GM12864 (cell line): Measurements from ENCODE around the gene MMP25.

Experiments
- DNase-seq: peaks from one replicate; pipeline ENCODE4 v3.0.0-alpha.2; 2011; ENCODE audit warnings: low read depth
- H3K4me3 ChIP-seq: 2 replicates; pipeline ENCODE4 v1.5.1; 2011; ENCODE audit warnings: mild to moderate bottlenecking, low read depth, low read length, control low read depth
- CTCF ChIP-seq: IDR thresholded peaks from 2 replicates; pipeline ENCODE4 v1.5.1; 2011; ENCODE audit warnings: low read depth, mild to moderate bottlenecking, moderate library complexity, low read length, control low read depth, inconsistent platforms; ENCODE audit errors: missing control alignments

MMP25 gene

GRCh38 chr16:3045758-3046640 is at the start of gene MMP25:
TSS of gene MMP25 (plus strand) at chr16:3046561. CDS start at chr16:3046918, 357 bp downstream.
- no peak for DNase-seq
- H3K4me3 ChIP-seq = peak within 1 kb of the TSS; percentile 51
- TF ChIP-seq CTCF = no peak

- no peak overlapping the region for H3K4me3 ChIP-seq
- no peak for TF ChIP-seq CTCF
- DNase-seq = no peak
Measured at GRCh38 chr16:2999929-3000328, 46.4 kb upstream of the MMP25 start.

GRCh38 chr16:3000540-3000939 is 45.8 kb upstream of the MMP25 start:
- TF ChIP-seq CTCF = no peak
- H3K4me3 ChIP-seq = no peak overlapping the region
- no peak for DNase-seq

GRCh38 chr16:3001316-3001715 is 45.0 kb upstream of the MMP25 start:
- TF ChIP-seq CTCF = no peak
- no peak overlapping the region for H3K4me3 ChIP-seq
- DNase-seq = no peak

GRCh38 chr16:3003582-3004270 is 42.6 kb upstream of the MMP25 start:
- peak; percentile 34 for TF ChIP-seq CTCF
- no peak overlapping the region; the same call in 1 of the 2 replicates for H3K4me3 ChIP-seq
- DNase-seq = peak; percentile 96

- TF ChIP-seq CTCF = no peak
- H3K4me3 ChIP-seq = no peak overlapping the region; the same call in 1 of the 2 replicates
- DNase-seq = no peak
Measured at GRCh38 chr16:3004319-3004718, 42.0 kb upstream of the MMP25 start.
